RPMI7951 (cell line): ENCODE results near the gene ENOSF1. TPM values are rescaled to one million over a fixed set of nuclear protein-coding genes. Genes with fewer than 3 reads are reported as not detected.
"Not testable (repeated sequence)": the region's sequence is repeated elsewhere in the genome, so short reads cannot be mapped to it uniquely, and the experiment has no call there.

Experiments
- DNase-seq: peaks from one replicate; pipeline ENCODE4 v3.0.0-alpha.2; 2012; ENCODE audit warnings: low read depth
- total RNA-seq: library from RNA; depleted of rRNA; stranded (reverse); fragments of >200 nt; shearing (Covaris generic); gene quantifications from 2 replicates; pipeline ENCODE4 v1.2.3, GENCODE V29; 2014; rRNA removed

ENOSF1 gene, protein sequence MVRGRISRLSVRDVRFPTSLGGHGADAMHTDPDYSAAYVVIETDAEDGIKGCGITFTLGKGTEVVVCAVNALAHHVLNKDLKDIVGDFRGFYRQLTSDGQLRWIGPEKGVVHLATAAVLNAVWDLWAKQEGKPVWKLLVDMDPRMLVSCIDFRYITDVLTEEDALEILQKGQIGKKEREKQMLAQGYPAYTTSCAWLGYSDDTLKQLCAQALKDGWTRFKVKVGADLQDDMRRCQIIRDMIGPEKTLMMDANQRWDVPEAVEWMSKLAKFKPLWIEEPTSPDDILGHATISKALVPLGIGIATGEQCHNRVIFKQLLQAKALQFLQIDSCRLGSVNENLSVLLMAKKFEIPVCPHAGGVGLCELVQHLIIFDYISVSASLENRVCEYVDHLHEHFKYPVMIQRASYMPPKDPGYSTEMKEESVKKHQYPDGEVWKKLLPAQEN
- total RNA-seq = 23.5 and 29.8 TPM in 2 replicates

GRCh38 chr18:712401-713134 is at the start of gene ENOSF1:
ENOSF1 (minus strand) TSS chr18:712630; CDS start chr18:712587, 43 bp downstream.
- DNase-seq = peak; percentile 71

GRCh38 chr18:759864-760263 is 47.4 kb upstream of the ENOSF1 start:
- DNase-seq = not testable (repeated sequence)

GRCh38 chr18:755506-755905 is 43.1 kb upstream of the ENOSF1 start:
- no peak for DNase-seq

GRCh38 chr18:754656-755055 is 42.2 kb upstream of the ENOSF1 start:
- no peak for DNase-seq

DNA sequence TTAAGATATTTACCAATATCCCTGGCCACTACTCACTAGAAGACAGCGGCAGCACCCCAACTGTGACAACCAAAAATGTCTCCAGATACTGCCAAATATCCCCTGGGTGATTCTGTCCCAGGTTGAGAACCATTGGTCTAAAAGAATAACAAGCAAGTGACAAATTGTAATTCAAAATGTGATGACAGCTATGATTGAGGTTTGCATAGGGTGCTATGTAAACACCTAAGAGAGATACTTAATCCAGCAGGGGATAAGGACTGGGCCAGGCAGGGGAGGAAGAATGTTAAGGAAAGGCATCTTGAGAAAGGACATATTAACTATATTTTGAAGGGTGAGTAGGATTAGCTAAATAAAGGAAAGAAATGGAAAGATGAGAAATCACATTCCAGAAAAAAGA is 38.0 kb upstream of the ENOSF1 start:
- no peak for DNase-seq

DNA sequence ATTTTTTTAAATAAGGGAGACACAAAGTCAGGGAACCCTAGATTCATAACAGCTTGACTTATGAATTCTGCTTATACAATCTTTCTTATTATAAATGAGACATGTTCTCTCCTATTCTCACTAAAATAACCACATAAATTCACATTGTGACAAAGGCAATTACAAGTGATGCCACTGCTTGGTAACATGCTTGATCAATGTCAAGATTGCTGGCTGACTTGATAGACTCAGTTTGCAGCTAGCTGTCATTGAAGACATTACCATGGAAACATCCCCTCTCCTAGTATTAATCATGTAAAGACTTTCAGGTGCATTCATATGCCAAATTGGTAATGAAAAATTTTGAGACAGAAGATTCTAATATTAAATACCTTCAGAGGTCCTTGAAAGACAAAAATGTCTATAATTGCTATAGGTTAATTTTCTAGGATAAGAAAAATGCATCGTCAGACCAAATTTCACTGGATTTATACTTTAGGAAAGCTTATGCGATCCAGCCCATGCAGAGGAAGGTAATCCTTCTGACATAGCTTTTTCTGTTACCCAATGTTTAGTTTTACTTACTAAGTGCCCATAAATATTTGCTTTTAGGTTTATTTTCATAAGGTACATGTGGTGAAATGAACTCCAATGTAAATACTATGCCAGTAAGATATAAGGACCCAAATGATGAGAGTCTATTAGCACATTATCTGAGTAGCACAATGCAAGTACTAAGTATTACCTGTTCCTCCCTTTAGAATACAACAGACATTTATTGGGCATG is 32.6 kb upstream of the ENOSF1 start:
- no peak for DNase-seq

GRCh38 chr18:741931-742512 is 29.6 kb upstream of the ENOSF1 start:
- peak; percentile 37 for DNase-seq

GRCh38 chr18:732371-732770 is 19.9 kb upstream of the ENOSF1 start:
- DNase-seq = no peak

DNA sequence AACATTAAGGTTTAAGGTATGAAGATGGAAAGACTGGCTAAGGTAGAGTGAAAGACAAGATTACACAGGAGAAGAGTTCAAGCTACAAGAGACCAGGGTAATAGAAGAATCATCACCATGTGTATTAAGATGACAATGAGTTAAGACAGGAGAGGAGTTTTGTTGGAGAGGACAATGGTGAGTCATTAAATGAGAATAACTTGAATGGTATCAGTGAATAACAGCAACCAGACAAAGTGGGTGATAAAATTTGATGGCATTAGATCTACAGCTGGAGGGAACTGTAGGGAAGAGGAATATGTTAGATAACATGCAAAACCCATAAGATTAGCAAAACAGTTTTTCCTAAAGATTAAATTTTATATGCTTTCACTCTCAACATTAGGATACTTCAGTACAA is 18.8 kb upstream of the ENOSF1 start:
- no peak for DNase-seq

GRCh38 chr18:730692-731091 is 18.3 kb upstream of the ENOSF1 start:
- DNase-seq = no peak

DNA sequence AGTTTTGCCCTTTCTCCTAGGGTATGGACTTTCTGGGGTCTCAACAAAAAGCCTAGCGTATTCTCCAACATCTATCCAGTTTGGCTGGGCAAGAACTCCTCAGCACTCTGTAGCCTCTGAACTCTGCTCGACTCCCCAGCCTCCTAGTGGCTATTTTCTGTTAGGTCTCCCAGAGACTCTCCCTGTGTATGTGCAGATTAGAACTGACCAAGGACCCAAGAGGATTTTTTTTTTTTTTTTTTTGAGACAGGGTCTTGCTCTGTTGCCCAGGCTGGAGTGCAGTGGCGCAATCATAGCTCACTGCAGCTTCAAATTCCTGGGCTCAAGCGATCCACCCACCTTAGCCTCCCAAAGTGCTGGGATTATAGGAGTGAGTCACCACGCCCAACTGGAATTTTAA is 17.7 kb upstream of the ENOSF1 start:
- peak; percentile 10 for DNase-seq

GRCh38 chr18:725646-726045 is 13.2 kb upstream of the ENOSF1 start:
- no peak for DNase-seq

GRCh38 chr18:723541-724080 is 11.2 kb upstream of the ENOSF1 start:
- DNase-seq = no peak

- DNase-seq = no peak
Observed at GRCh38 chr18:717003-717402, 4.6 kb upstream of the ENOSF1 start.

DNA sequence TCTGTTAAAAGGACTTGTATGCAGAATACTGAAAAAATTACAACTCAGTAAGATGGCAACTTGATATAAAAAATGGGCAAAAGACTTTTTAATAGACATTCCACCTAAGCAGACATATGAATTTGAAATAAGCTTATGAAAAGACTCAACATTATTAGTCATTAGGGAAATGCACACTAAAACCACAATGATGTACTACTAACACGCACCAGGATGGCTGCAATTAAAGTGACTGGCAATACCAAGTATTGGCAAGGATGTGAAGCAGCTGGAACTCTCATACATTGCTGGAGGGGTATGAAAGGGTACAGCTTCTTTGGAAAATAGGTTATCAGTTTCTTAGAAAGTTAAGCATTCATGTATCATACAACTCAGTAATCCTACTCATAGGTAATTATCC is 3.2 kb upstream of the ENOSF1 start:
- DNase-seq = peak; percentile 70

- DNase-seq = no peak
Observed at GRCh38 chr18:713135-713490, 683 bp upstream of the ENOSF1 start.

DNA sequence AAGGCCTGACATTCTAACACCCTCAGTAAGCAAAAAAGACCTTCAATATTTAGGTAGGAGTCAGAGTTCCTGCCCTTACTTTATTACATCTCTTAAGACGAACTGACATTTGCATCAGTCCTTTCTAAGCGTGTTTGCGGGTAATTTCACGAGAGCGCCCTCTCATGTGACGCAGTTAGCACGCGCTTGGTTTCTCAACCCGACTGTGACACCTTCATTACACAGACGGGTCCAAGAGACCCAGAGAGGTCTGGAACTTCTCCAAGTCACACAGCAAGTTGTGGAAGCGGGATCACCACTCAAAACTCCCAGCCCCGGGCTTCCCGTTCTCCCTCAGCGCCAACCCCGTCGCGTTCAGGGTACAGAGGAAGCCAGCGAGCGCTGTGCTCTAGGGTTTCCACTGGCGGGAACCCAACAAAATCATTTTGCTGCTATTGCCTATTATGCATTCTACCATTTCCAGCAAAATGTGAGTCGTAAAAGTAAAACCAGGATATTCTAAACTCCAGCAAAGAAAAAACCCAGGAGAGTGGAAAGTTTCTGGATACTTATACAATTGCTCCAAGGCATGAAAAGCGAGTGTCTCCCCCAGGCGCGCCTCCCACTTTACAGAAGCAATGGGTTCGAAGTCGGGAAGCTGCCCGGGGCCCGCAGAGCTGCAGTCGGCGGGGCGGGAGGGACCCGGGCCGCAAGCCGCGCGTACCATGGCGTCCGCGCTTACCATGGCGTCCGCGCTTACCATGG is 601 bp downstream of the ENOSF1 start:
- DNase-seq = peak; percentile 70

DNA sequence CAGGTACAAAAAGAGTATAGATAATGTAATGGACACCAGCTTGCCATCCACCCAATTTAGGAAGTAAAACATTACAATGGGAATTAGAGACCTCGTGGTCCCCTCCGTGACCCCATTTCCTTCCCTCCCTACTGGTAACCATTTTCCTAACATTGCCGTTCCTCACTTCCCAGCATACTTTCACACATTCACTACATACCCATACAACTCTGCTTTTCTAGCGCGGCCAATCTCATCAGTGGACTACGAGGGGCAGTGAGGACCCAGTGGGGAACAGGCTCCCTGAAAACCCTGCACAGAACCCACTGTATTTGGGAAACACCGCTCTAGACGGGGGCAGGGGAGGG is 1.1 kb downstream of the ENOSF1 start:
- no peak for DNase-seq

- DNase-seq = no peak
Observed at GRCh38 chr18:710418-711300, 1.8 kb downstream of the ENOSF1 start.

DNA sequence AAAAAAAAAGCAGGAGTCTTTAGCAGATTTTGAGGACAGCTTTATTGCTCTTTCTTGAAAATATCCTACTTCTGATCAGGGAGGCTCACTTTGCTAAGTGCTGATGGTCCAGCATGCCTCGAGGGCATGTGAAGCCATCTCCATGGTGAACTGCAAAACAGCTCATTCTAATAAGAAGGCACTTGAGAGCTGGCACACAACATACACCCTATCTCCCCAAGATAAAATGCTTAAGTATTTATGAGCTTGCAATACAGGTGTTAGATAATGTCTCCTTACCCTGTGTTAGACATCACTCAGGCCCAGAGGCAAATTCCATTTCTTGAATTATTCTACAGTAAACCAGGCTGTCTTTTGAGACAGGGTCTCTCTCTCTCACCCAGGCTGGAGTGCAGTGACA is 2.7 kb downstream of the ENOSF1 start:
- DNase-seq = peak; percentile 28
